ENCODE results near the gene ANKMY1. TPM values are rescaled to one million over a fixed set of nuclear protein-coding genes. Genes with fewer than 3 reads are reported as not detected.

ANKMY1 gene
- total RNA-seq, 1 experiment from 2014 or later: 85.7 TPM

- Histone ChIP-seq H3K4me2 (no peak overlapping the region), H3K9me2 (ENCODE audit: insufficient read depth) (no peaks in the 10 kb centered on the region), H4K20me1 (ENCODE audit: insufficient read depth) (peaks cover 31% of the 10 kb centered on the region), H3K27me3 (ENCODE audit: insufficient read depth, low read depth) (no peaks in the 10 kb centered on the region), H3K4me3 (no peak overlapping the region), H3K27ac (no peak overlapping the region), H2AFZ (no peak overlapping the region), H3K79me2 (ENCODE audit: low read depth) (peaks cover 30% of the 10 kb centered on the region), H3K36me3 (ENCODE audit: low read depth) (no peaks in the 10 kb centered on the region), H3K9me3 (ENCODE audit: insufficient read depth, low read depth) (no peaks in the 10 kb centered on the region), H3K4me1 (replicated peaks; ENCODE audit: insufficient read depth) (peaks cover 16% of the 10 kb centered on the region), H3F3A (ENCODE audit: insufficient read depth, low read depth) (no peaks in the 10 kb centered on the region)
- no TSS peak for BruUV-seq (replicated peaks)
- ChIA-PET CTCF (interaction anchor here (0.6 kb wide), 1 partner anchor 209 kb away, joined by 17 read pairs; no protein-coding TSS in a partner anchor), POLR2A (ENCODE audit: unreplicated experiment) (no interaction called here)
- DNase-seq: no peak
- no peak for TF ChIP-seq EZH2 (IDR thresholded peaks at IDR 0.05; ENCODE audit: low read depth)
- no peak for TF ChIP-seq CTCF (conservative IDR thresholded peaks at IDR 0.05)
- intact Hi-C loops (cut with micrococcal nuclease; ENCODE audit: unreplicated experiment): no loop called here
Observed at GRCh38 chr2:240441993-240442411, 115.8 kb downstream of the ANKMY1 start.

GRCh38 chr2:240441326-240441992, 116.3 kb downstream of the ANKMY1 start:
- intact Hi-C loops (cut with micrococcal nuclease; ENCODE audit: unreplicated experiment): no loop called here
- Histone ChIP-seq H3K36me3 (ENCODE audit: low read depth) (no peaks in the 10 kb centered on the region), H3K4me3 (no peak overlapping the region), H3K9me2 (ENCODE audit: insufficient read depth) (no peaks in the 10 kb centered on the region), H3K27me3 (ENCODE audit: insufficient read depth, low read depth) (no peaks in the 10 kb centered on the region), H3K27ac (no peak overlapping the region), H3K9me3 (ENCODE audit: insufficient read depth, low read depth) (no peaks in the 10 kb centered on the region), H3K4me2 (no peak overlapping the region), H3F3A (ENCODE audit: insufficient read depth, low read depth) (no peaks in the 10 kb centered on the region), H2AFZ (no peak overlapping the region), H4K20me1 (ENCODE audit: insufficient read depth) (peaks cover 31% of the 10 kb centered on the region), H3K79me2 (ENCODE audit: low read depth) (peaks cover 35% of the 10 kb centered on the region), H3K4me1 (replicated peaks; ENCODE audit: insufficient read depth) (peaks cover 21% of the 10 kb centered on the region)
- no TSS peak for BruUV-seq (replicated peaks)
- no peak for DNase-seq
- ChIA-PET CTCF (interaction anchor here (0.6 kb wide), 1 partner anchor 208 kb away, joined by 17 read pairs; no protein-coding TSS in a partner anchor), POLR2A (ENCODE audit: unreplicated experiment) (no interaction called here)
- TF ChIP-seq EZH2 (IDR thresholded peaks at IDR 0.05; ENCODE audit: low read depth) (no peak), CTCF (conservative IDR thresholded peaks at IDR 0.05) (no peak)

GRCh38 chr2:240440704-240441320, 117.0 kb downstream of the ANKMY1 start:
- peaks cover 21% of the 10 kb centered on the region for H3K4me1 ChIP-seq (replicated peaks; ENCODE audit: insufficient read depth)
- DNase-seq: no peak
- H3K79me2 ChIP-seq (ENCODE audit: low read depth): peaks cover 36% of the 10 kb centered on the region
- no peak overlapping the region for H3K4me2 ChIP-seq
- H3K27ac ChIP-seq: no peak overlapping the region
- no peaks in the 10 kb centered on the region for H3K36me3 ChIP-seq (ENCODE audit: low read depth)
- no peaks in the 10 kb centered on the region for H3K27me3 ChIP-seq (ENCODE audit: insufficient read depth, low read depth)
- no peak overlapping the region for H3K4me3 ChIP-seq
- no peaks in the 10 kb centered on the region for H3F3A ChIP-seq (ENCODE audit: insufficient read depth, low read depth)
- H4K20me1 ChIP-seq (ENCODE audit: insufficient read depth): peaks cover 31% of the 10 kb centered on the region
- ChIA-PET CTCF (no interaction called here), POLR2A (ENCODE audit: unreplicated experiment) (no interaction called here)
- BruUV-seq (replicated peaks): no TSS peak
- no peaks in the 10 kb centered on the region for H3K9me2 ChIP-seq (ENCODE audit: insufficient read depth)
- TF ChIP-seq CTCF (conservative IDR thresholded peaks at IDR 0.05) (no peak), EZH2 (IDR thresholded peaks at IDR 0.05; ENCODE audit: low read depth) (no peak)
- H3K9me3 ChIP-seq (ENCODE audit: insufficient read depth, low read depth): no peaks in the 10 kb centered on the region
- no peak overlapping the region for H2AFZ ChIP-seq
- intact Hi-C loops (cut with micrococcal nuclease; ENCODE audit: unreplicated experiment): no loop called here
